Smooth muscle cell (in vitro differentiated cells): Measurements from ENCODE around the gene PAK4. TPM values are rescaled to one million over a fixed set of nuclear protein-coding genes. Genes with fewer than 3 reads are reported as not detected.
"Not testable (repeated sequence)": the region's sequence is repeated elsewhere in the genome, so short reads cannot be mapped to it uniquely, and the experiment has no call there.

Source experiments
- DNase-seq: peaks from one replicate; lab custom pipeline; 2025; ENCODE audit not compliant: unreplicated experiment; lab: John Stamatoyannopoulos, UW
- H2AFZ ChIP-seq: fragments of 200-600 bp; sonication (generic); 2 replicates; pipeline ENCODE4 v1.6.0; 2016; ENCODE audit warnings: antibody characterized with exemption, low read depth, mild to moderate bottlenecking
- H3F3A ChIP-seq: fragments of 200-600 bp; sonication (generic); 2 replicates; pipeline ENCODE4 v1.6.0; 2017; ENCODE audit warnings: antibody characterized with exemption, low read depth
- H3K27ac ChIP-seq: fragments of 200-600 bp; sonication (generic); 2 replicates; pipeline ENCODE4 v1.5.1; 2016; ENCODE audit warnings: low read depth, mild to moderate bottlenecking
- H3K27me3 ChIP-seq: fragments of 200-600 bp; sonication (generic); 2 replicates; pipeline ENCODE4 v1.6.1; 2016; ENCODE audit warnings: low read depth, mild to moderate bottlenecking
- H3K36me3 ChIP-seq: fragments of 200-600 bp; sonication (generic); 2 replicates; pipeline ENCODE4 v1.5.1; 2016; ENCODE audit warnings: low read depth
- H3K4me1 ChIP-seq: fragments of 200-600 bp; sonication (generic); 2 replicates; pipeline ENCODE4 v1.5.1; 2016; ENCODE audit warnings: low read depth
- H3K4me2 ChIP-seq: fragments of 200-600 bp; sonication (generic); 2 replicates; pipeline ENCODE4 v1.6.0; 2016; ENCODE audit warnings: mild to moderate bottlenecking
- H3K4me3 ChIP-seq: fragments of 200-600 bp; sonication (generic); 2 replicates; pipeline ENCODE4 v1.5.1; 2016; ENCODE audit warnings: mild to moderate bottlenecking
- H3K79me2 ChIP-seq: fragments of 200-600 bp; sonication (generic); 2 replicates; pipeline ENCODE4 v1.6.0; 2016; ENCODE audit warnings: low read depth, mild to moderate bottlenecking
- H3K9ac ChIP-seq: fragments of 200-600 bp; sonication (generic); 2 replicates; pipeline ENCODE4 v1.6.0; 2016; ENCODE audit warnings: low read depth
- H3K9me3 ChIP-seq: fragments of 200-600 bp; sonication (generic); replicated peaks from 2 replicates; pipeline ENCODE4 v1.5.1; 2016; ENCODE audit warnings: low read depth
- H4K20me1 ChIP-seq: fragments of 200-600 bp; sonication (generic); 2 replicates; pipeline ENCODE4 v1.6.0; 2016; ENCODE audit warnings: low read depth
- CTCF ChIP-seq: fragments of 200-600 bp; sonication (generic); IDR thresholded peaks from 2 replicates; pipeline ENCODE4 v1.5.1; 2017; ENCODE audit warnings: borderline replicate concordance, mild to moderate bottlenecking, antibody characterized with exemption; ENCODE audit not compliant: insufficient read depth, poor library complexity, severe bottlenecking
- WGBS: methylation state at CpG from one replicate; pipeline ENCODE4 v1.1.7; 2016; ENCODE audit warnings: low lambda C conversion rate; 5-methylcytosine and 5-hydroxymethylcytosine counted together
- polyA plus RNA-seq: library from polyadenylated mRNA; unstranded; fragments of >200 nt; fragmentation: Nextera tagmentation; extraction: Ambion mirVana; gene quantifications from 2 replicates; pipeline ENCODE4 v1.2.1, GENCODE V29; 2016
- total RNA-seq: library from RNA; depleted of rRNA; stranded (reverse); fragments of >200 nt; gene quantifications from 2 replicates; pipeline ENCODE4 v1.2.3, GENCODE V29; 2014

Gene PAK4
- total and polyA plus RNA-seq, 2 experiments from 2014 or later = 11.8 to 19.1 TPM

DNA sequence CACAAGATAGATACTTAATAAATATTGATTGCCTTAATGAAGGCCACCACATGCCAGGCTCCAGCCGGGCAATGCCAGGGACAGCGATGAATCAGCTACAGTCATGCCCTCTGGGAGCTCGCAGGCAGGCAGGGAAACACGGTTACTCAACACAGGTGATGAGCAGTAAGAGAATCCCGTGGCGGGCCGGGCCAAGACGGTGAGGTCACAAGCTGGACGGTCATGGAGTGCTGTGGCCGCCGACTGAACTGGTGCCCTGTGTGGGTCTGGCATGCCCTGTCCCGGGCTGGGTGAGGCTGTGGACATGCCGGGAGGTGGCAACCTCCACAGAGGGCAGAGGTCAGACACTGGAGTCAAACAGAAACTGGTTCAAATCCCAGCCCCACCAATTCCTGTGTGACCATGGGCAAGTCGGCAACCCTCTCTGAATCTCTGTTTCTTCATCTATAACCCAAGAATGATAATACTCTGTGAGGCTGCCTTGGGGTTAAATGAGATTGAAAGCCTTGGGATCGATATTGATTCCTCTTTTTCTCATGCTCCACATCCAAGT, 13.2 kb upstream of the PAK4 start:
- Histone ChIP-seq H3K9me3 (no peaks in the 10 kb centered on the region), H3K36me3 (no peaks in the 10 kb centered on the region), H3K79me2 (no peaks in the 10 kb centered on the region), H3K9ac (no peak overlapping the region), H4K20me1 (no peaks in the 10 kb centered on the region), H3K27ac (no peak overlapping the region), H3F3A (no peaks in the 10 kb centered on the region), H3K27me3 (no peaks in the 10 kb centered on the region), H3K4me1 (no peaks in the 10 kb centered on the region), H3K4me3 (no peak overlapping the region), H3K4me2 (no peak overlapping the region), H2AFZ (no peak overlapping the region)
- no peak for TF ChIP-seq CTCF
- DNase-seq = no peak
- 85% methylated on average over 15 of the region's 15 CpGs for WGBS

GRCh38 chr19:39113199-39113598, 12.4 kb upstream of the PAK4 start:
- H2AFZ ChIP-seq = no peak overlapping the region
- 84% methylated on average over 10 of the region's 10 CpGs for WGBS
- H4K20me1 ChIP-seq = no peaks in the 10 kb centered on the region
- no peaks in the 10 kb centered on the region for H3K79me2 ChIP-seq
- DNase-seq = no peak
- TF ChIP-seq CTCF = no peak
- no peak overlapping the region for H3K27ac ChIP-seq
- no peaks in the 10 kb centered on the region for H3F3A ChIP-seq
- no peak overlapping the region for H3K4me2 ChIP-seq
- no peak overlapping the region for H3K4me3 ChIP-seq
- no peaks in the 10 kb centered on the region for H3K4me1 ChIP-seq
- no peaks in the 10 kb centered on the region for H3K36me3 ChIP-seq
- H3K9me3 ChIP-seq = no peaks in the 10 kb centered on the region
- H3K9ac ChIP-seq = no peak overlapping the region
- H3K27me3 ChIP-seq = no peaks in the 10 kb centered on the region

DNA sequence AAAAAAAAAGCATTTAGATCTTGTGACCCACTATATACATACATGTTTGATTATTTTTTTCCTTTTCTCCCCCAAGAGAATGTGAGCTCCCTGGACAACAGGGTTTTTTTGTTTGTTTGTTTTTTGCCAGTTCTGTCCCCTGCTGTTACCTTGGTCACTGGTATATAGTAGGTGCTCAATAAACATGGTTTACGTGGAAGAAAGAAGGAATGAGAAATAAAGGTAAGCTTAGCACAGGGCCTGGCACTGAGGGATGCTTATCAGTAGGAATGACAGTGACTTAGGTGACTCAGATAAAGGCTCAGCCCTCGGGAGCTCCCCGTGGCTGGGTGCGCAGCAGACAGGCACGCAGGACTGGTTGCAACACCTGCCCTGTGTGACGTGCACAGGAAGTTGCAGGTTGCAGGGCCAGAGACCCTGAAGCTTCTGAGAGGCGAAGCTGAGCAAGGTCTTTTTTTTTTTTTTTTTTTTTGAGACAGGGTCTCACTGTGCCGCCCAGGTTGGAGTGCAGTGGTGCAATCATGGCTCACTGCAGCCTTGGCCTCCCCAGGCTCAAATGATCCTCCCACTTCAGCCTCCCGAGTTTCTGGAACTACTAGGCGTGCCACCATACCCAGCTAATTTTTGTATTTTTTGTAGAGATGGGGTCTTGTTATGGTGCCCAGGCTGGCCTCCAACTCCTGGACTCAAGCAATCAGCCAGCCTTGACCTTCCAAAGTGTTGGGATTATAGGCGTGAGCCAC, 10.3 kb upstream of the PAK4 start:
- WGBS = 92% methylated on average over 11 of the region's 11 CpGs
- no peak overlapping the region for H3K27ac ChIP-seq
- H3K27me3 ChIP-seq = no peaks in the 10 kb centered on the region
- H3K4me2 ChIP-seq = no peak overlapping the region
- H3K4me3 ChIP-seq = no peak overlapping the region
- no peaks in the 10 kb centered on the region for H3K36me3 ChIP-seq
- no peaks in the 10 kb centered on the region for H3F3A ChIP-seq
- DNase-seq = no peak
- TF ChIP-seq CTCF = no peak
- no peak overlapping the region for H2AFZ ChIP-seq
- H3K4me1 ChIP-seq = no peaks in the 10 kb centered on the region
- no peaks in the 10 kb centered on the region for H3K79me2 ChIP-seq
- H4K20me1 ChIP-seq = no peaks in the 10 kb centered on the region
- H3K9me3 ChIP-seq = no peaks in the 10 kb centered on the region
- no peak overlapping the region for H3K9ac ChIP-seq

DNA sequence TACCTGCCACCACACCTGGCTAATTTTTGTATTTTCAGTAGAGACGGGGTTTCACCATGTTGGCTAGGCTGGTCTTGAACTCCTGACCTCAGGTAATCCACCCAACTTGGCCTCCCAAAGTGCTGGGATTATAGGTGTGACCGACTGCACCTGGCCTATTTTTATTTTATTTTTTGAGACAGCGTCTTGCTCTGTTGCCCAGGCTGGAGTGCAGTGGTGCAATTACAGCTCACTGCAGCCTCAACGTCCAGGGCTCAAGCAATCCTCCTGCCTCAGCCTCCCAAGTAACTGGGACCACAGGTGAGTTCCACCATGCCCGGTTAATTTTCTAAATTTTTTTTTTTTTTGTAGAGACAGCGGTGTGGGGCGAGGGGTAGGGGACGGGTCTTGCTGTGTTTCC, 8.6 kb upstream of the PAK4 start:
- not testable (repeated sequence) for H3K27me3 ChIP-seq, H3K9me3 ChIP-seq, DNase-seq, H3K79me2 ChIP-seq, H3K4me1 ChIP-seq, H3K4me2 ChIP-seq, H3F3A ChIP-seq, H3K27ac ChIP-seq, H3K36me3 ChIP-seq, H3K4me3 ChIP-seq, H4K20me1 ChIP-seq, H3K9ac ChIP-seq, H2AFZ ChIP-seq
- WGBS = 90% methylated on average over 8 of the region's 8 CpGs
